Measurements from ENCODE around the gene TP53I3.

- TF ChIP-seq CEBPB (IDR thresholded peaks at IDR 0.05; ENCODE audit: low read depth, low read length) (no peak), POLR2A (IDR thresholded peaks at IDR 0.05; ENCODE audit: low read depth, low read length) (peak; percentile 79), CHD1 (IDR thresholded peaks at IDR 0.05; ENCODE audit: low read depth, low read length) (no peak), MXI1 (IDR thresholded peaks at IDR 0.05; ENCODE audit: borderline replicate concordance, low read depth, low read length) (peak; percentile 62; the same call in 1 of the 2 replicates), RCOR1 (IDR thresholded peaks at IDR 0.05; ENCODE audit: insufficient replicate concordance, low read length) (no peak), RFX5 (IDR thresholded peaks at IDR 0.05; ENCODE audit: low read depth, low read length) (no peak), FOS (IDR thresholded peaks at IDR 0.05; ENCODE audit: low read depth, low read length) (peak; percentile 14; the same call in 1 of the 2 replicates)
- TF ChIP-seq, protein P1, sequence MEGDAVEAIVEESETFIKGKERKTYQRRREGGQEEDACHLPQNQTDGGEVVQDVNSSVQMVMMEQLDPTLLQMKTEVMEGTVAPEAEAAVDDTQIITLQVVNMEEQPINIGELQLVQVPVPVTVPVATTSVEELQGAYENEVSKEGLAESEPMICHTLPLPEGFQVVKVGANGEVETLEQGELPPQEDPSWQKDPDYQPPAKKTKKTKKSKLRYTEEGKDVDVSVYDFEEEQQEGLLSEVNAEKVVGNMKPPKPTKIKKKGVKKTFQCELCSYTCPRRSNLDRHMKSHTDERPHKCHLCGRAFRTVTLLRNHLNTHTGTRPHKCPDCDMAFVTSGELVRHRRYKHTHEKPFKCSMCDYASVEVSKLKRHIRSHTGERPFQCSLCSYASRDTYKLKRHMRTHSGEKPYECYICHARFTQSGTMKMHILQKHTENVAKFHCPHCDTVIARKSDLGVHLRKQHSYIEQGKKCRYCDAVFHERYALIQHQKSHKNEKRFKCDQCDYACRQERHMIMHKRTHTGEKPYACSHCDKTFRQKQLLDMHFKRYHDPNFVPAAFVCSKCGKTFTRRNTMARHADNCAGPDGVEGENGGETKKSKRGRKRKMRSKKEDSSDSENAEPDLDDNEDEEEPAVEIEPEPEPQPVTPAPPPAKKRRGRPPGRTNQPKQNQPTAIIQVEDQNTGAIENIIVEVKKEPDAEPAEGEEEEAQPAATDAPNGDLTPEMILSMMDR (conservative IDR thresholded peaks at IDR 0.05; ENCODE audit: low read depth, low read length) = no peak
Measured at GRCh38 chr2:24046930-24047702, 37.5 kb downstream of the TP53I3 start, which contains the start of gene WDCP.
